T-helper 2 cell treated with Interferon-gamma antibody and Interleukin-4, amounts not matched to agents 100 ng/mL and 5 ng/mL, for 36 hours (primary cell): Measurements from ENCODE around the gene ANKRD45. TPM values are rescaled to one million over a fixed set of nuclear protein-coding genes. Genes with fewer than 3 reads are reported as not detected.
"Not testable (repeated sequence)": the region's sequence is repeated elsewhere in the genome, so short reads cannot be mapped to it uniquely, and the experiment has no call there.

ENCODE experiments used
- intact Hi-C: fragments of 100-400 bp; cut with micrococcal nuclease; formaldehyde crosslinking; loops from one replicate; pipeline ENCODE4 v1.15.1; 2023
- total RNA-seq: library from RNA; stranded (reverse); gene quantifications from 2 replicates; pipeline ENCODE4 v1.2.3, GENCODE V29; 2022

Gene ANKRD45
- 0.11 TPM in 1 of 2 replicates, not detected in the other for total RNA-seq

- intact Hi-C loops: no loop called here
Measured at GRCh38 chr1:173669491-173669941, at the start of gene ANKRD45. ANKRD45 (minus strand) TSS chr1:173669851; CDS start chr1:173659418, 10,433 bp downstream.

GRCh38 chr1:173717238-173717637 is 47.6 kb upstream of the ANKRD45 start:
- intact Hi-C loops: loop anchor here (10.0 kb wide), 2 partner anchors 972 to 1182 kb away; partner anchors contain the start of gene SUCO

- intact Hi-C loops: loop anchor here (1.0 to 10.0 kb wide), 6 partner anchors 109 to 1181 kb away; partner anchors contain the start of genes CENPL, DARS2, RABGAP1L and RC3H1
Measured at GRCh38 chr1:173715538-173715844, 45.8 kb upstream of the ANKRD45 start.

GRCh38 chr1:173714759-173715537 is 45.3 kb upstream of the ANKRD45 start, which contains the start of gene KLHL20:
KLHL20 (plus strand) TSS chr1:173714981; CDS start chr1:173716044, 1,063 bp downstream.
- intact Hi-C loops: loop anchor here (1.0 to 10.0 kb wide), 8 partner anchors 109 to 1180 kb away; partner anchors contain the start of genes CENPL, DARS2, RABGAP1L and RC3H1

- intact Hi-C loops: loop anchor here (1.0 to 10.0 kb wide), 6 partner anchors 154 to 1180 kb away; partner anchors contain the start of genes RABGAP1L, RC3H1, SUCO and ZBTB37
Measured at GRCh38 chr1:173714441-173714758, 44.7 kb upstream of the ANKRD45 start.

- intact Hi-C loops: no loop called here
Measured at GRCh38 chr1:173708787-173709186, 39.1 kb upstream of the ANKRD45 start.

- intact Hi-C loops: no loop called here
Measured at GRCh38 chr1:173705117-173705516, 35.5 kb upstream of the ANKRD45 start.

GRCh38 chr1:173702736-173703135 is 33.1 kb upstream of the ANKRD45 start:
- intact Hi-C loops: no loop called here

- intact Hi-C loops: not testable (repeated sequence)
Measured at GRCh38 chr1:173701299-173701698, 31.6 kb upstream of the ANKRD45 start.

GRCh38 chr1:173693238-173693637 is 23.6 kb upstream of the ANKRD45 start:
- intact Hi-C loops: no loop called here

- intact Hi-C loops: no loop called here
Measured at GRCh38 chr1:173688300-173688699, 18.6 kb upstream of the ANKRD45 start.

GRCh38 chr1:173685121-173685520 is 15.5 kb upstream of the ANKRD45 start:
- intact Hi-C loops: not testable (repeated sequence)

- intact Hi-C loops: not testable (repeated sequence)
Measured at GRCh38 chr1:173683838-173684237, 14.2 kb upstream of the ANKRD45 start.

- intact Hi-C loops: no loop called here
Measured at GRCh38 chr1:173682184-173682583, 12.5 kb upstream of the ANKRD45 start.

- intact Hi-C loops: not testable (repeated sequence)
Measured at GRCh38 chr1:173680152-173680551, 10.5 kb upstream of the ANKRD45 start.

GRCh38 chr1:173674496-173674895 is 4.8 kb upstream of the ANKRD45 start:
- intact Hi-C loops: not testable (repeated sequence)

GRCh38 chr1:173666646-173667045 is 3.0 kb downstream of the ANKRD45 start:
- intact Hi-C loops: no loop called here

GRCh38 chr1:173663159-173663558 is 6.5 kb downstream of the ANKRD45 start:
- intact Hi-C loops: no loop called here

GRCh38 chr1:173661763-173662162 is 7.9 kb downstream of the ANKRD45 start:
- intact Hi-C loops: no loop called here

- intact Hi-C loops: no loop called here
Measured at GRCh38 chr1:173661271-173661670, 8.4 kb downstream of the ANKRD45 start.

- intact Hi-C loops: no loop called here
Measured at GRCh38 chr1:173660306-173660705, 9.3 kb downstream of the ANKRD45 start.

GRCh38 chr1:173648880-173649605 is 20.6 kb downstream of the ANKRD45 start:
- intact Hi-C loops: no loop called here
